CD4-positive, alpha-beta T cell treated with Interleukin-6 at 100 ng/mL for 8 hours (primary cell): ENCODE measurements around the gene CCDC81.

Experiments
- DNase-seq: peaks from one replicate; pipeline ENCODE4 v3.0.0-alpha.2; 2020; ENCODE audit warnings: mixed read lengths, low spot score

Gene CCDC81

DNA sequence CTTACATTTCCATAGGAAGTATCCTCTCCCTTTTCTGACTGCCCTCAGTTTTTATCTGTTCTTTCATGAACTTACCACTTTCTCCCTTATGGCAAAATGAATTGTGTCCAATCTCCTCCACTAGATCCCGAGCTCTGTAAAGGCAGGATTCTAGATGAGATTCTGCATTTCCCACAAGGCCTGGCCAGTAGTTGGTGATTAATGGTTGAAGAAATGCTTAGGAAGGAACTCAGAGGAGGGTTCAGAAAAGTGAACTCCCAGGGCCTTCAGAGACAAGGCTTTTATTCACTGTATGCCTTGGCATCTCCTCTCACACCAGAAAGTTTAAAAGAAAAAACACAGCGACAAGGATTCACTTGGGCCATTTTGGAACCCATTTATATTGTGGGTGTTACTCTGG is 66.2 kb downstream of the CCDC81 start:
- DNase-seq: no peak

DNA sequence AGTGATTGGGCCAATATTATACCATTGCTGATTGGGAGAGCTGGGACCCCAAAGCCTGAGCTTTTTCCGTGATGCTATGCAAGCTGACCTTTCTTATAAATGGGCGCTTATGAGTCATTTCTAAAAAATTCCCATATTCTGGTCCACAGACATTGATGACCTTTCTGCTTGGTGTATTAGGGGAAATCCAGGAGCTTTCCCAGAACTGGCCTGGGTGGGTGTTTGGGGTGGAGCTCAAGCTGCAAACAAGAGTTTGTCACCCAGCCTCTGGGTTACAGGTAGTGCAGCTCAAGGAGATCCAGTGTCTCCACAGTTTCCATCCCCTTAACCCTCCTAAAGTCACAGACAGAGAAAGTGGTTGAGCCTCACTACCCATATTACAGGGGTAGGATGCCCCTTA is 67.7 kb downstream of the CCDC81 start:
- no peak for DNase-seq

DNA sequence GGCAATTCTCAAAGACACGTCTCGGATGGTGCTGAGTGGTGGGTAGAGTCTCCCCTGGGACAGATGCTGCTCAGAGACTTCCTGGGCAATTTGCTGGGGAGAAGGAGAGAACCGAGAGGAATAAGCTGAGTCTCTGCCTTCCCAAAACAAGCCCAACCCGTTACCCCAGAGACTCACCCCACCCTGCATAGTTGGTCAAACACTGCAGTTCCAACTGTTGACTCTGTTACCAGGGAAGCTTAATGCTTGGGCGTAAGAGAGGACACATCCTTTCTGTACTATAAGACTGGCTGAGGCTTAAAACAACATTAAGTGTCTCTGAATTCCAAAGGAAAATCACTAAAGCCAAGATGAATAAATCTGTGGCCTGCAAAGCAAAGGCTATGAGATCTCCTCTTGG is 68.1 kb downstream of the CCDC81 start:
- no peak for DNase-seq

DNA sequence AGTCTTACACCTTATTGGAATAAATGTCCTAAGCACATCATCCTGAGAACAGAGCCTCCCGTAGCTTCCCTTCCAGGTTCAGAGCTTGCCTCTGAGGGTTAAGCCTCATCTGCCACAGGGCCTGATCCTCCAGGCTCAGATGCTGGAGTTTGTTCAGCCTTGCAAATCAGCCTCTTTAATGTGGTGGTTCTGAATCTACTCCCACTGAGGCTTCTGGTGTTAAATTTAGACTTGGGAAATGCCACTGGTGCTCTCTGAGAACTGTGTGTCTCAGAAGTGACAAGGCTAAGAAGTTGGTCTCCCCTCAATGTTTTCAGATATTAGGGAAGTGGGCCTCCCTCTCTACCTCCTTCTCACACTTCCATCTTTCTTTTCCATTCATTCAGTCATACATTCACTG is 68.7 kb downstream of the CCDC81 start:
- DNase-seq: no peak

DNA sequence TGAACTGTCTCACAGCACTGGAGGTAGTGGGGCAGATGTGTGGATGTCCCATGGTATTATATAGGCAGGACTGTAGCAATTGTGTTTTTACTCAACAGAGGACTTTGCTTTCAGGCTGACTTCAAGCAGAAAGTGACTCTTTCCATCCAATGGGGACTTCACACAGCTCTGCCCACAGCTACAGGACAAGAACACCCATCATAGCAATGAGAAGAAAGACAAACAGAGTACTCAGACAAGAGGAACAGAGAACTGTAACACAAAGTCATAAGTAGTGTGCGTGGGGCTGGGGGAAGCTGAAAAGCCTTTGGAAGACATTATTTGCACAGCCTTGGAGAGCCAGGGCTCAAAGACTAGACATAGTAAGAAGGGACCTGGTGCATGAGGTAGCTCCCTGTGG is 70.3 kb downstream of the CCDC81 start:
- DNase-seq: no peak

DNA sequence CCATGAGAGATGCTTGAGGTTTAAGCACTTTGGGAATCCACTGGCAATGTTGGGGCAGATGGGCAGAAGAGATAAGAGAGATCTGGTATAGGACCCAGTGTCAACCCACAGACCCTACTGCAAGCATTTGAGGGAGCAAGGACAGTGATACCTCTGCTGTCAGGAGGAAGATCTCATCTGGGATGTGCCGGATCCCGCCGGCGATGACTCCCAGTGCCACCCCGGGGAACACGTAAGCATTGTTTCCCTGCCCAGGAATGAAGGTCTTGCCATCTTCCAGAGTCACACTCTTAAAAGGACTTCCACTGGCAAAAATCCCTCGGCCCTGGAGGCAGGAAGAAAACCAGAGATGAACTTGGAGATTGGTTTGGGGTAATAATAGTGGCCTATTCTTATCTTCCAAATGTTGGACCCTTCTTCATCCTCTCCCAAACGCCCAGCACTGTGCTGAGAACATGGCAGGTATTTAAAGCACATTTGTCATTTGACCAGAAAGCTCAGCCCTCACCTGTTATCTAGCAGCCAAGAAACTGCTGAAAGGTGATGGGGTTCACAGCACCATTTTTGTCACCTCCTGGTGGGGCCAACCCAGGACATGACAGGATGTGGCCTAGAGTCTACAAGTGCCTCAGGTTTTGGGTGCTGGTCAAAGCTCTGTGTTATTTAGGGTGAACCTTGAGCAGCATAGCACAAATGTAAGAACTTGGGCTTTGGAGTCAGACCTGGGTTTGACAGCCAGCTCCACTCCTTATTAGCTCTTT is 71.7 kb downstream of the CCDC81 start:
- no peak for DNase-seq

DNA sequence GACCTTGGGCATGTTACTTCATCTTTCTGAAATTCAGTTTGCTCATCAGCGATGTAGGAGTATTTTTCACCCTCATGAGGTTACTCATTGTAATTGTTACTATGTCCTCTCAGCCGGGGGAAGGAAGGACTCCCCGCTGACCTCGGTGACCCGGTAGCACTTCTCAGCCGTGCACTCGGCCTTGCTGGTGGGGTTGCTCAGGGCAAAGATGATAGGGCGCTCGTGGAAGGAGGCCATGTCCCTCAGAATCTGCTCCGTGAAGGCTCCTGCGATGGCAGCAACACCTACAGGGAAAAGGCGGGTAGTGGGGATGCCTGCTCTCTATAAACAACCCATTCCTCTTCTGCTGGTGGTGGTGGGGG is 72.2 kb downstream of the CCDC81 start:
- no peak for DNase-seq

DNA sequence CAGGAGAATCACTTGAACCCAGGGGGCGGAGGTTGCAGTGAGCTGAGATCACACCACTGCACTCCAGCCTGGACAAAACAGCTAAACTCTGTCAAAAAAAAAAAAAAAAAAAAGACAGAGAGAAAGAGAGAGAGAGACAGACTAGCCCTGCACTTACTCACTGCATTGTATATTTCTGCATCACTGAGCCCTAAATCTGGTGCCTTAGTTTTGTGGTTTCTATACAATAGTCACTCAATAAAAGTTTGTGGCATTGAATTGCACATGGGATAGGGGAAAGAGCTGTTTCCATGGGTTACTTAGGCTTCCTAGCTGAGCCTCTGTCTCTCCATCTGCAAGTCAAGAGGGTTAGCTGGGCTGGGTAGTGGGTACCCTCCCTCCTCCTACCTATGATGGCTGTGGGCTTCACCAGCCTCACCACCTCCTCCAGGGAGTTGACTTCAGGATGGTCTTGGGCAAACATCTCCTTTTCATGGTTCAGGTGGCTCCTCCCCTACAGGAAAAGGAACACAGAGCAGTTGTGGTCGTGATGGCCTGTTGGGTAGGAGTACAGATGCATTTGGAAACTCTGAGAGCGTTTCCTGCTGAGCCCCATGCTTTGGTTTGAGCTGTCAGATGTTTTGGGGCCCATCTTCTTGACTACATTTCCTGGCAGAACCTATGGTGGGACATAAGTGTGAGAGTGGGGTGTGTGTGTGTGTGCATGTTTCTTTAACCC is 73.2 kb downstream of the CCDC81 start:
- DNase-seq: no peak

DNA sequence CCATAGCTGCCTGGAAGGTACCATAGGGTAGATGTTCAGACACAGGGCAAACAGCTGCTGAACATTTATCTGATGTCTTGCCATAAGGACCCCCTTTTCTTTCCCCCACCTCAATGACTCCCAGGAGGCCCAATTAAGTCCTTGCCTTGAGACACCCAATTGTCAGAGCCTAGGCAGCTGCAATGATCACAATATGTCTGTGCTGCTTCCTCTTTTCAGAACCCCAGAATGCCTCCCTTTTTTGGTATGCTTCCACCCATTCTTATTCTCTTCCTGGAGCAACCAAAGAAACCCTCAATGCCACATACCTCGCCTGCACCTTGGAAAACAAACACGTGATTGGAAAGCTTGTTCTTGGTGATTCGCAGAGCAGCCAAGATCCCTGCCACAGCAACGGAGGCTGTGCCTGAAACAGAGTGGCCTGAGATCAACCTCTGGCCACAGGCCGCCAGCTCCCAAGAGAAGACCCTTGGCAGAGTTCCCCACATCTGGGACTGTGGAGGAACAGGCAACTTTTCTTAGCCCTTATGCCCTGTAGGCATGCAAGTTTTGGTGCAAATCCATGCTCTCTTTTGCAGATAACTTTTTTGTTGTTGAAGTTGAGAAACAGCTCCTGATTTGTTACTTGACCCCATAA is 75.4 kb downstream of the CCDC81 start:
- DNase-seq: no peak

DNA sequence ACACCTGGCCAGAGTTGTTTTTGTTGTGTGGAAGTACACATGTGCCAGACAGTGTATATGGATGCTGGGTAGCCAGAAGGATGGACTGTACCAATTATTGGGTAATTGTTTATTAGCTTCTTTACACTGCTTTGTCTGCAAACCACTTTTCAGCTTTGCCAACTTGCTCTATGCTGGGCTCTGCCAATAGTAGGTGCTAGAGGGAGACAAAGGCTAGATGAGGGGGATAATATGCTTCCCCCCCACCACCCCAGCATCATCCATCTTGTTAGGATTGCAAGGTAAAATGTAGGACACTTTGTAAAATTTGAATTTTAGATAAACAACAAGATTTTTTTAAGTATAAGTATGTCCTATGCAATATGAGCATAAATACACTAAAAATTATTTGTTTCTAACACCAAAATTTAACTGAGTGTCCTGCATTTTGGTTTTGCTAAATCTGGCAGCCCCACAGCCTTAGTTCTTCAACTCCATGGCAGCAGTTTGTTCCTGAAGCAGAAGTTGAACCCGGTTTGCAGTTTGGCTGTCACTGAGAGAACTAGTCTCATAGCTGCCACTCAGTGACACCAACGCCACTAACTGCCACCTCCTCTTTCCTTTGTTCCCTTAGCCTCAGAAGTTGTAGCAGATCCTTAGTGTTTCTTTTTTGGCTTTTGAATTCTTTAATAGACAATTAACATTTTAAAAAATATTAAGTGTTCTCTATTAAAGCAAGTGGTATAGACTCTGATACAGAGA is 78.8 kb downstream of the CCDC81 start:
- DNase-seq: no peak

DNA sequence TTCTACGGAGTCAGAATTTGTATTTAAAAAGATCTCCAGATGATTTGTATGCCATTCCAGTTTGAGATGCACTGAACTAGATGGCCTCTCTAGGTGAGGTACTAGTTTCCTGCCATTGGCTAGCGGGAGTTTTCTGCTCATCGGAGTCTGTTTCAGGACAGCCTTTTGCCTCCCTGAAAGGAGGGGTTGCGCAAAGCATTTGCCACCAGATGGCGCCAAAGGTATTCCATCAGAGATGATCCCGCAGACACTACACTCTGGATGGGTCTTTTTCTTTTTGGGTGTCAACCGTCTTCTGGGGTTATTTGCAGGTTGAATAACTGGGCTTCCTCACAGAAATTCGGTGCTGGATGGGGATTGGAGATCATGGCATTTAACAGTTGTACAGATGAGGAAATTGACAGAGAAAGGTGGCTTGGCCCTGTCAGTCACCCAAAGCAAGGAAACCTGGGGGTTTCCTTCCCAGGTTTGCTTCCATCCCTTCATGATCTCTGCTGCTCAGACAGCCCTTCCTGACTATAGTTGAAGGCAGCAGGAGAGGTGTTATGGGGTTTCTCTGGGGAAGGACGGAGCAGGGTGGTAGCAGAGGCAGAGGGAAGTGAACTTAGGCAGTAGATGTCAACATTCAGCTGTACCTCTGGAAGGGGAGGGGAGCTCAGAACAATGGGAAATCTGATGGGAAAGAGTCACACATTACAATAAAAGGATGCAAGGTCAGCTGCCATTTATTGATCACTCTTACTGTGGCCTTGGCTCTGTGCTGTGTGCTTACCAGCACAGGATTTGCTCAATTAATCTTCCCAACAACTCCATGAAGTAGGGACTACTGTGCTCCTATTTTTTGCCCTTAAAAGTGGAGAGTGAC is 81.6 kb downstream of the CCDC81 start:
- peak; percentile 64 for DNase-seq

DNA sequence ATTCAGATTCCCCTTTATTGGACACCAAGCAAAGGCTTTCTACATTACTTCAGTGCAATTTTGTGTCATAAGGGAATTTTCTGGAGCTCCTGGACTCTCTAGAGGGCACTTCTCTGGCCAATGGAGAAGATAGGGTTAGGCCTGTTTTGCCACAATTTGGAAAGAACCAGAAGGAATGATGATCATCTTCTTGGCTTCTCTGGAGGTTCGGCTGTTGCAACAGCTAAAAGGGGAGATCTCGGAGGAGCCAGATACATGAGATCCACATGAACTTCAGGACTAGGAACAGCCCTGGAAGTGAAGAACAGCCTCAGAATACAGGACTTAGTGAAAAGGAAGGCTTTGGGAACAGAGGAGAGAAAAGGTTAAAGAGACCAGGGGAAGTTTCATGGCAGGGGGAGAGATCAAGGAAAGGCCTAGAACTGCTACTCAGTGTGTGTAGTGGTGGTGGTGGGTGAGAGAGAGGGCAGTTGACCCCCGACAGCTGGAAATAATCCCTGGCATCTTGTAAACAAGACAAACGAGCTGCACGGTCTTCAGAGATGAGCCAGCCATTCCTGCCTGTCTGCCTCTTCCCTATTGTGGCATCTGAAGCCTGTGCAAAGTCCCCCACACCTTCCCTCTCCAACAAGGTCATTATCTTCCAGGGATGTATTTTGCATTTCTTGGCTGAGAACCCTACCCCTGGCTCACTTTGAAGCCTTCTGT is 83.8 kb downstream of the CCDC81 start:
- no peak for DNase-seq

DNA sequence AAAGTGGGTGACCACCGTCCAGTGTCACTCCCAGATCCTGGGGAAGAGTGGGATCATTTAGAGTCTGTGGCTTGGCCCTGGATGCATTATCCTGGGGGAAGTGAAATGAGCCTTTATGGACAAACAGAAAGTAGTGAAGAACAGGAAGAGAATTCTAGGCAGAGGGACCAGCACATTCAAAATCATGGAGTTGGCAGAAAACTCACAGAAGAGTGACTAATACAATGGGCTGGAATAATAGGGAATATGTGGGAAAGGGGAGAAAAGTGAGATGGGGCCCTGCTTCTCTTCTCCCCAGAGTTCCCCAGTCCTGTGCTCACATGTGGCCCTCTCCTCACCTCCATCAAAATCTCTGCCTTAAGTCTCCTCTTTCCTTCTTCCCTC is 84.3 kb downstream of the CCDC81 start:
- DNase-seq: no peak

DNA sequence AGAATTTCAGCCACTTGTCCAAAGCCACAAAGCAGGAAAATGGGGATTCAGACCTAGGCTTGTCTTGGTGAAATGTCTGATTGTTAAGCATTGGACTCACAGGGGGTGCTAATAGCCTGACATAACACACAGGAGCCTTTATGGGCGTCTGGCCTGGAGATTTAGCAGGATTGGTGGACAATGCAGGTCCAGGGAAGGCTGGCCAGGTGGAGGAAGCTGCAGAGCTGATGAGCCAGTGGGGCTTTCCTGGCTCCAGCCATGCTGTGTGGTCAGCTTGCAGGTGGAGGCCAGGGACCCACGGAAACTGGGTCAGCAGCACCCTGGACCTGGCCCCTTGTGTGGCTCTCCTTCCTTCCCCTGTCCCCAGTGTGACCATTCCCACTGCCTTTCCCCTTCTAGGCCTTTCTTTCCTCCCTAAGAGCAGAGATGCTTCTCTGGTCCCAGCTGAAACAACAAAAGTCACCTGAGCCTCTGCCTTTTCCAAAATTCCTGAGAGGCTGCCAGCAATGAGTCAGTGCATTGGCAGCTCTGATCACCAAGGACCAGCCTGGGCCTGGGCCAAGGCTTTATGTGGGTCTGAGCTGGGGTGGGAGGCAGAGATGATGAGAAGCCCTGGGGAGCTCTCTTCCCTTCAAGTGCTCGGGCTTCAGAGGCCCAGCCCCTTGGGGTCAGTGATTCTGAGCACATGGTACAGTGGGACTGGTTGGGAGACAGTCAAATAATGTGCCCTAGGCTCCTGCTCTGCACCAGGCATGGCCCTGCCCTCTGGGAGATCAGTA is 85.2 kb downstream of the CCDC81 start:
- no peak for DNase-seq

DNA sequence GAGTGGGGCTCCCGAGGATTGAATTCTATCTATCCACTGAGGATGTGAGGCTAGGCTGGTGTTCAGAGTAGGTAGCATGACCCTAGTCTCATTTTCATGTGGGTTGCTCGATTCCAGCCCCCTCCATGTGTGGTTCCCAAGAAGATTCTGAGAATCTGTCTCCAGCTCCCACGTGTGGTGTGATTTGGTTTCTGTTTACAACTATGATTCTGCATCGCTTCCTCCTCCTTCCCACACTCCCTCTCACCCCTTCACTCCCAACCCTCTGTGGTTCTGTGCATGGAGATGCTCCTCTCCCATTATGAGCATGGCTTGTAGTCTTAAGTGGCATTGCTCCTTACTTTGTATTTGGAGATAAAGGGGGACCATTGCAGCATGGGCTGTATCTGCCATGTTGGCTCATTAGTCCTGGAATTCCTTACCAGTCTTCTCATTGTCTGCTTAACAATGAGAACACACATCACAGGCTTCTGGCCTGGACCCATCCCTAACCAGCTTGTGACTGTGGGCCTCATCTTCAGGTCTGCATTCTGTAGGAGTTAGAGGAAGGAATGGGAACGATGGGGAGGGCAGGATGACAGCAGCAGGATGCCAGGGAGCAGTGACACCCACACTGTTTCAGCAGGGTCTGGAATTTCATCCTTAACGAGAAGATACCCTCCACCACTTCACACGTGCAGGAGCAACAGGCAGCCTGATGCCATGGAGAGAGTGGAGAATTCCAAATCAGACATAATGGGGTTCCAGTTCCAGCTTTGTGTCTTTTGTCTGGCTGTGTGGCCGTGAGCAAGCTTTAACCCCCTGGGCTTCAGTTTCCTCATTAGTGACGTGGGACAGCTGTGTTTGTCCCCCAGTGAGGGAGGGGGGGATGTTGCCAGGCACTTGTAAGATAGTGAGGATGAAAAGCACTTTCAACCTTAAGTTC is 86.0 kb downstream of the CCDC81 start:
- DNase-seq: no peak

DNA sequence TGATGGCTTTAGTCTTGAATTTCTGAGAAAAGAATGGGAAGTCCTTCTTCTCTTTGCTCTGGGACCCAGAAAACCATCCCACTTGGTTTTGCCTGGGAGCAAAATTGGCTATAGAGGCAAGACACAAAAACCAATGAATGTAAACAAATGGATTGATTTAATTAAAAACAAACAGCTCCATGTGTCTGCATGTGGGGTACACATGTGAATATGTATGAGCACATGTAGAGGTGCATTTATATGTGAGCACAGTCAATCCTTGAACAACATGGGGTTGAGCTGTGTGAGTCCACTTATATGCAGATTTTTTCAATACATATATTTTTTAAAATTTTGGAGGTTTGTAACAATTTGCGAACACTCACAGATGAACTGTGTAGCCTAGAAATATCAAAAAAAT is 87.2 kb downstream of the CCDC81 start:
- DNase-seq: no peak

DNA sequence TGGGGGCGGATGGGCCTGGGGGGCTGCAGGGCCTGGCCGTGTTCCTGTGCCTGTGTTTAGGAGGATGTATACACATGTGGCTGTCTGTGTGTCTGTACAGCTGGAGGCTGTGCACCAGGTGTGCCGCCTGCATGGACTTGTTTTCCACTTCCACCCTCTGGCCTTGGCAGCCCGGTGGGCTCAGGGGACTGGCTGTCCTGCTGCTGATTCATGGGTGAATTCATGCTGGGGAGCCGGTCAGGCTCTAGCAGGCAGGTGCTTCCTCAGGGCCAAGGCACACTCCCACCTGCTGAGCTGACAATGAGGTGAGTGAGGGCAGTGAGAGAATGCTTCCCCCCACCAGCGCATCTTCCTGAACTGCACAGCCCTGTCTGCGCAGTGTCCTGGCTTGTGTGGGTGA is 88.4 kb downstream of the CCDC81 start:
- DNase-seq: no peak

DNA sequence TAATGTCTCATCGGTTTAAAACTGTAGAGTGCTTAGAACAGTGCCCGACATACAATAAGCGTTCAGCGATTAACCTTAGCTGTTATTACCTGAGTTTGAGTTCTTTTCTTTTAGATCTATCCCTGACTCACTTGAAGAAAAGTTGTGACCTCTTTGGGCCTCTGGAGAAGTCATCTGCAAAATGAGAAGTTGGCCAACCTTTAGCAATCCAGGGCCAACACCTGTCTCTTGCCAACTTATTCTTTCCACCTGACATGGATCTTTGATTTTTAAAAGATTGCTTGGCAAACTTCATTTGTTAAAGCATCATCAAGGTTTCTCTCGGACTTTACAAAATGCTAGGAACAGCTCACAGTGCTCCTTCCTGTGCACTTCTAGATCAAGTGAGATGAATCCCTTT is 89.3 kb downstream of the CCDC81 start:
- DNase-seq: no peak

DNA sequence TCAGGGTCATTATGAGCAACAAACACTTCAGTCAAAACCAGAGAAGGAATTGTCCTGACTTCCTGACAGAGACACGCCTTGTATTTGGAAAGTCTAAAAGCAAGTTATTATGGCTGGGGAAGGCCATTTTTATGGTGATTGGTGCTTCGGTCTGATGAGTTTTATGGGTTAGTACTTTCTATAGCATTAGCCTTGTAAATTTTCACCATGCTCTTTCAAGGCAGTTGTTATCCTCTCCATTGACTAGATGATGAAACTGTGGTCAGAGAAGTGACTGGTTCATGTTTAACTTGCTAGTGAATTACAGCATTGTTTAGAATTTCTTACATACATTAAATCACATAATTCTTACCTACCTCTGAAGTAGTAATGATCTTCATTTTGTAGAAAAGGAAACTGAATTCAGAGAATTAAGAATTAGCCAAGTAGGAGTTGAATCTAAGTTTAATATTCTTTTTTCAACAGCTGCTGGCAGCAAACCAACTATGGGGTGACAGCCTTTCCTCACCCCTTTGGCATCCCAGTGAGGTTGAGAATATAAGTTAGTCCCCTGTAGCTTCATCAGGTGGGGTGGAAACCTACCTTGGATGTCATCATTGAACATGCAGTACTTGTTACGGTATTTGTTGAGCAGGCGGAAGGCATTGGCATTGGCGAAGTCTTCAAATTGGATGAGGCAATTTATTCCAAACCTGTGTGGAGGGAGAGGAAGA is 90.0 kb downstream of the CCDC81 start:
- DNase-seq: no peak
